ENCODE measurements around the gene ADAM23.

- TF ChIP-seq TCF12 (IDR thresholded peaks at IDR 0.05; ENCODE audit: low read depth) (no peak), USF1 (IDR thresholded peaks at IDR 0.05) (no peak), REST (IDR thresholded peaks at IDR 0.05; ENCODE audit: low read depth) (no peak), RAD21 (IDR thresholded peaks at IDR 0.05; ENCODE audit: low read depth) (no peak), CEBPB (IDR thresholded peaks at IDR 0.05) (no peak), MAX (IDR thresholded peaks at IDR 0.05) (no peak), EP300 (IDR thresholded peaks at IDR 0.05; ENCODE audit: borderline replicate concordance) (no peak), TAF1 (IDR thresholded peaks at IDR 0.05; ENCODE audit: low read depth) (no peak), YY1 (IDR thresholded peaks at IDR 0.05; ENCODE audit: low read depth) (no peak), NFIC (IDR thresholded peaks at IDR 0.05) (no peak), TEAD4 (IDR thresholded peaks at IDR 0.05) (no peak), CREB1 (IDR thresholded peaks at IDR 0.05; ENCODE audit: low read depth) (no peak)
Measured at GRCh38 chr2:206488053-206488452, 44.7 kb downstream of the ADAM23 start.

All from Ishikawa (cell line).